Naive B cell (primary cell): ENCODE measurements around the gene PPIG. TPM values are rescaled to one million over a fixed set of nuclear protein-coding genes. Genes with fewer than 3 reads are reported as not detected.

Experiments
- ATAC-seq, 2 donors: fragments of 150-1000 bp; cut with Tn5 transposase; 2 replicates each; pipeline ENCODE4 v1.10.0; 2021; ENCODE audit warnings: low read depth in 2 of 2, mild to moderate bottlenecking in 2 of 2, moderate library complexity in 2 of 2
- DNase-seq: peaks from one replicate; pipeline ENCODE4 v3.0.0; 2022
- H3K27ac Mint-ChIP-seq, 6 donors: one replicate each; pipeline ENCODE4 v1.8.0; 2020 to 2022; ENCODE audit warnings: mild to moderate bottlenecking in 6 of 6, mixed read lengths in 6 of 6, moderate library complexity in 5 of 6, inconsistent platforms in 2 of 6
- H3K27me3 Mint-ChIP-seq, 3 donors: one replicate each; pipeline ENCODE4 v1.8.0; 2021 to 2022; ENCODE audit warnings: mixed read lengths in 3 of 3, mild to moderate bottlenecking in 1 of 3
- H3K36me3 Mint-ChIP-seq, 2 donors: one replicate each; pipeline ENCODE4 v1.8.0; 2020 to 2022; ENCODE audit warnings: mixed read lengths in 2 of 2, inconsistent platforms in 1 of 2, mild to moderate bottlenecking in 1 of 2
- H3K4me1 Mint-ChIP-seq, 3 donors: one replicate each; pipeline ENCODE4 v1.8.0; 2020 to 2022; ENCODE audit warnings: mixed read lengths in 3 of 3, inconsistent platforms in 1 of 3, mild to moderate bottlenecking in 1 of 3, moderate library complexity in 1 of 3
- H3K4me3 Mint-ChIP-seq, 8 donors: one replicate each; pipeline ENCODE4 v1.8.0; 2020 to 2022; ENCODE audit warnings: mild to moderate bottlenecking in 8 of 8, mixed read lengths in 8 of 8, moderate library complexity in 8 of 8, inconsistent platforms in 2 of 8
- H3K9me3 Mint-ChIP-seq, 7 donors: one replicate each; pipeline ENCODE4 v1.8.0; 2020 to 2022; ENCODE audit warnings: mixed read lengths in 7 of 7, mild to moderate bottlenecking in 5 of 7, inconsistent platforms in 2 of 7, moderate library complexity in 1 of 7
- polyA plus RNA-seq, 6 donors: library from polyadenylated mRNA; unstranded; fragments of 300-500 nt; fragmentation: Illumina TruSeq; gene quantifications; one replicate each; pipeline ENCODE4 v1.2.3, GENCODE V29; 2021; ENCODE audit warnings: low read depth in 6 of 6

The PPIG gene
- polyA plus RNA-seq, 6 donors from 2014 or later, result 43.4 to 107 (median 63.8) TPM

- peaks cover 3 to 11% (median 7%) of the 10 kb centered on the region in 3 donors for H3K27me3 Mint-ChIP-seq
- H3K9me3 Mint-ChIP-seq, result peaks cover 0 to 4% (median 0%) of the 10 kb centered on the region in 7 donors
- ATAC-seq (no peak), DNase-seq (no peak)
- H3K36me3 Mint-ChIP-seq, result no peaks in the 10 kb centered on the region
- no peak overlapping the region for H3K4me3 Mint-ChIP-seq
- peaks cover 15 to 18% (median 17%) of the 10 kb centered on the region in 3 donors for H3K4me1 Mint-ChIP-seq
- peak overlapping the region in 1 of 6 donors; percentile 76 for H3K27ac Mint-ChIP-seq
Measured at GRCh38 chr2:169656164-169656563, 72.0 kb downstream of the PPIG start.

DNA sequence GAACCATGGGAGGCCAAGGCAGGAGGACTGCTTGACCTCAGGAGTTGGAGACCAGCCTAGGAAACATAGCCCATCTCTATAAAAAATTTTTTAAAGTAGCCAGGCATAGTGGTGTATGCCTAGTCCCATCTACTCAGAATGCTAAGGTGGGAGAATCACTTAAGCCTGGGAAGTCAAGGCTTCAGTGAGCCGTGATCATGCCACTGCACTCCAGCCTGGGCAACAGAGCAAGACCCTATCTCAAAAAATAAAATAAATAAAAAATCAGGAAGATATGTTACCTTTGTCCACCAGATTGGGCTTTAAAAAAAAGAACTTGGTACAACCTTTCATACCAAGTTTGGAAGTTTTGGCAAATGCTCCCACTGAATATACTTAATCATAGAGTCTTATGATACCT, 74.7 kb downstream of the PPIG start:
- H3K4me1 Mint-ChIP-seq, result peaks cover 24 to 25% (median 24%) of the 10 kb centered on the region in 3 donors
- peak overlapping the region in 3 of 6 donors; percentile 37 to 55 (median 48) for H3K27ac Mint-ChIP-seq
- H3K4me3 Mint-ChIP-seq, result peak overlapping the region in 1 of 8 donors; percentile 32
- H3K27me3 Mint-ChIP-seq, result peaks cover 0 to under 1% (median 0%) of the 10 kb centered on the region in 3 donors
- ATAC-seq (no peak), DNase-seq (no peak)
- peaks cover 0 to 4% (median 0%) of the 10 kb centered on the region in 7 donors for H3K9me3 Mint-ChIP-seq
- H3K36me3 Mint-ChIP-seq, result no peaks in the 10 kb centered on the region

- ATAC-seq (peak; percentile 93 to 97), DNase-seq (peak; percentile 36)
- H3K36me3 Mint-ChIP-seq, result no peaks in the 10 kb centered on the region
- peaks cover 0 to 4% (median 0%) of the 10 kb centered on the region in 7 donors for H3K9me3 Mint-ChIP-seq
- peak overlapping the region in 4 of 8 donors; percentile 2 to 37 (median 33) for H3K4me3 Mint-ChIP-seq
- peaks cover 24 to 25% (median 24%) of the 10 kb centered on the region in 3 donors for H3K4me1 Mint-ChIP-seq
- peak overlapping the region; percentile 1 to 67 (median 42) for H3K27ac Mint-ChIP-seq
- no peaks in the 10 kb centered on the region for H3K27me3 Mint-ChIP-seq
Measured at GRCh38 chr2:169659320-169659719, 75.2 kb downstream of the PPIG start.

GRCh38 chr2:169661265-169661664, 77.1 kb downstream of the PPIG start:
- DNase-seq (no peak), ATAC-seq (no peak)
- Mint-ChIP-seq H3K4me3 (peak overlapping the region in 1 of 8 donors; percentile 19), H3K27me3 (no peaks in the 10 kb centered on the region), H3K27ac (peak overlapping the region in 1 of 6 donors; percentile 30), H3K36me3 (no peaks in the 10 kb centered on the region), H3K9me3 (peaks cover 0 to 4% (median 0%) of the 10 kb centered on the region in 7 donors), H3K4me1 (peaks cover 24 to 28% (median 28%) of the 10 kb centered on the region in 3 donors)

GRCh38 chr2:169662744-169663143, 78.6 kb downstream of the PPIG start:
- H3K4me1 Mint-ChIP-seq, result peaks cover 24 to 28% (median 28%) of the 10 kb centered on the region in 3 donors
- H3K4me3 Mint-ChIP-seq, result no peak overlapping the region
- ATAC-seq, result no peak
- DNase-seq, result no peak
- peaks cover 0 to 4% (median 0%) of the 10 kb centered on the region in 7 donors for H3K9me3 Mint-ChIP-seq
- H3K27me3 Mint-ChIP-seq, result no peaks in the 10 kb centered on the region
- no peaks in the 10 kb centered on the region for H3K36me3 Mint-ChIP-seq
- H3K27ac Mint-ChIP-seq, result peak overlapping the region in 1 of 6 donors; percentile 5

- ATAC-seq (no peak), DNase-seq (no peak)
- Mint-ChIP-seq H3K27me3 (no peaks in the 10 kb centered on the region), H3K9me3 (peaks cover 0 to 4% (median 0%) of the 10 kb centered on the region in 7 donors), H3K4me3 (no peak overlapping the region), H3K36me3 (no peaks in the 10 kb centered on the region), H3K4me1 (peaks cover 24 to 28% (median 28%) of the 10 kb centered on the region in 3 donors), H3K27ac (no peak overlapping the region)
Measured at GRCh38 chr2:169663247-169663646, 79.1 kb downstream of the PPIG start.

DNA sequence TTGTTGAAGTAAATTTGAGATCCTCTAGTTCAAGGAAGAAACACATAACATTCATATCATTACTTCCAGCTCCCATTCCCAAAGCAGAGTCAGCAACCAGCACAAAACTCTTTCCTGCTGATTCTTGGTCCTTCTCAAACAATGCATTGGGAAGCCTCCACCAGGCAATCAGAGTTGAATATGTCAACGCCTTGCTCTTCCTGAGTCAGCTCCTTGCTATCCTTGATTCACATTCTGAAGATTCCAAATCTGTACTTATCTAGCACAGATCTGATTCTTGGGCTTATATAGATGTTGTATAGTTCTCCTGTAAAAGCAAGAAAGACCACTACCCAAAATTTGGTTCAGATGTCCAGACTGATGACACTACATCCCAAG, 80.4 kb downstream of the PPIG start:
- peaks cover 14 to 22% (median 17%) of the 10 kb centered on the region in 3 donors for H3K4me1 Mint-ChIP-seq
- H3K36me3 Mint-ChIP-seq, result no peaks in the 10 kb centered on the region
- no peak for ATAC-seq
- peaks cover 0 to 3% (median 0%) of the 10 kb centered on the region in 7 donors for H3K9me3 Mint-ChIP-seq
- no peak overlapping the region for H3K4me3 Mint-ChIP-seq
- no peak for DNase-seq
- H3K27ac Mint-ChIP-seq, result peak overlapping the region in 2 of 6 donors; percentile 39 to 74
- H3K27me3 Mint-ChIP-seq, result peaks cover 0 to 7% (median 5%) of the 10 kb centered on the region in 3 donors

DNA sequence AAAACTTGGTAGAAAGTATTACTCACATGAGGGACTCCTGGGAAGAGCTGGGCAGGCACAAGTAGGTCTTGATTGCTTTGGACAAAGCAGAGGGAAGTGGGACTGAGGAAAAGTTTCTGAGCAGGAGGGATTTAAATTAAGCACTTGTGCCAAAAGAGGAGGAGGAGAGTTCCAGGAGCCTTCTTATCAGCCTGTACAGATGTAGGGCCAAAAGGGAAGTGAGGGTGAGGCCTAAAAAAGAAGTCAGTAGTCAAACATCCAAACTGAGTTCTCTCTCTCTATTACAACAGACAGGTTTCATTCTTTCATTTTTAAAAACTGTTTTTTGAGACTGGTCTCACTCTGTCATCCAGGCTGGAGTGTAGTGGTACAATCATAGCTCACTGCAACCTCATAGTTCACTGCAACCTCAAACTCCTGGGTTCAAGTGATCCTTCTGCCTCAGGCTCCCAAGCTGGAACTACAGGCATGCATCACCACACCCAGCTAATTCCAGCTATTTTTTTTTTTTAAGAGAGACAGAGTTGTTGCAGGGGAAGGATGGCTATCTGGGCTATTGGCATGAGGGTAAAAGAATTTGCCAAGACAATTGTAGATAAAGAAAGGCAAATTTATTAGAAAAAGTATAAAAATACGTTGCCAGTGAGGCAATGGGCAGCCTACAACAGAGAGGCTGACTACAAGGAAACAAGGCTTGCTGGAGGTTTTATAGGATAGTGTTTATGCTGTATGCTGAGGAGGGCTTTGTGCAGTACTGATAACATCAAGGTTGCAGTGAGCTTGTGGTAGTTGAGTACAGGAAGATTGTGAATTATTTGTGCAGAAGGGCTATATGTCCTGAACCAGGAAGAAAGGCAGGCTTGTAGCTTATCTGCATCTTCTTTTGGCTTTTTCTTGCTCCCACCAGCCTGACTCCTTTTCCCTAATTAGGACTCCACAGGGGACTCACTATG, 81.1 kb downstream of the PPIG start:
- Mint-ChIP-seq H3K27ac (peak overlapping the region in 3 of 6 donors; percentile 10 to 74 (median 39)), H3K36me3 (no peaks in the 10 kb centered on the region), H3K9me3 (peaks cover 0 to 3% (median 0%) of the 10 kb centered on the region in 7 donors), H3K4me1 (peaks cover 10 to 17% (median 12%) of the 10 kb centered on the region in 3 donors), H3K27me3 (peaks cover 0 to 9% (median 5%) of the 10 kb centered on the region in 3 donors), H3K4me3 (no peak overlapping the region)
- ATAC-seq, result no peak
- DNase-seq, result no peak

GRCh38 chr2:169667583-169667982, 83.4 kb downstream of the PPIG start:
- Mint-ChIP-seq H3K9me3 (peaks cover 0 to 1% (median 0%) of the 10 kb centered on the region in 7 donors), H3K27ac (no peak overlapping the region), H3K27me3 (peaks cover 0 to 14% (median 6%) of the 10 kb centered on the region in 3 donors), H3K4me3 (no peak overlapping the region), H3K4me1 (peaks cover 0 to 7% (median 5%) of the 10 kb centered on the region in 3 donors), H3K36me3 (no peaks in the 10 kb centered on the region)
- no peak for DNase-seq
- no peak for ATAC-seq

- H3K36me3 Mint-ChIP-seq, result no peaks in the 10 kb centered on the region
- no peak overlapping the region for H3K27ac Mint-ChIP-seq
- no peaks in the 10 kb centered on the region for H3K4me1 Mint-ChIP-seq
- no peak overlapping the region for H3K4me3 Mint-ChIP-seq
- DNase-seq (no peak), ATAC-seq (no peak)
- H3K27me3 Mint-ChIP-seq, result peaks cover 5 to 28% (median 14%) of the 10 kb centered on the region in 3 donors
- peaks cover 0 to 1% (median 0%) of the 10 kb centered on the region in 7 donors for H3K9me3 Mint-ChIP-seq
Measured at GRCh38 chr2:169670215-169670651, 86.1 kb downstream of the PPIG start.

DNA sequence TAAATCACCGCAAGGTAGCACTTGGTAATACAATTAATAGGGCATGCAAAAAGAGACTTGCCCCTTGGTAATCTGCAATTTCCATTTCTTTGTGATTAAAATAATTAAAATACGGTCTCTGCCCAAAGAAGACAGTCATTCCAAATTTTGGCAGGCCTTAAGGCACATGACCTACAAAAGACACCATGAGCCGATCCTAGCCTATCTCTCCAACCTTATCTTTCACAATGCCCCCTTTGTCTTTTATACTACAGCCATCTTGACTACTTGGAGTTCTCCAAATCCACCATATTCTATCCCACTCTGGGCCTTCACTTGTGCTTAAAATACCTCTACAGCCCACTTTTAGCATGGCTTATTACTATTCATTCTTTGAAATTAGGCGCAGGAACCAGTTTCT, 86.8 kb downstream of the PPIG start:
- H3K9me3 Mint-ChIP-seq, result peaks cover 0 to 1% (median 0%) of the 10 kb centered on the region in 7 donors
- ATAC-seq, result no peak
- no peak overlapping the region for H3K4me3 Mint-ChIP-seq
- H3K27ac Mint-ChIP-seq, result no peak overlapping the region
- H3K27me3 Mint-ChIP-seq, result peaks cover 5 to 28% (median 14%) of the 10 kb centered on the region in 3 donors
- H3K4me1 Mint-ChIP-seq, result no peaks in the 10 kb centered on the region
- DNase-seq, result no peak
- no peaks in the 10 kb centered on the region for H3K36me3 Mint-ChIP-seq

DNA sequence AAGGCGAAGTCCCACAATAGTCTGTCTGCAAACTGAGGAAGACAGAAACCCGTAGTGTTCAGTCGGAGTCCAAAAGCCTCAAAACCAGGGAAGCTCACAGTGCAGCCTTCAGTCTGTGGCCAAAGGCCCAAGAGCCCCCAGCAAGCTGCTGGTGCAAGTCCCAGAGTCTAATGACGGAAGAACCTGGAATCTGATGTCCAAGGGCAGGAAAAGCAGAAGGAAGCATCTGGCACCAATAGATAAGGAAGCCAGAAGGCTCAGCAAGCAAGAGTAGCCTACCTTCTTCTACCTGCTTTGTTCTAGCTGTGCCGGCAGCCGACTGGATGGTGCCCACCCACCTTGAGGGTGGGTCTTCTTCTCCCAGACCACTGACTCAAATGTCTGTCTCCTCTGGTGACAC, 88.3 kb downstream of the PPIG start:
- Mint-ChIP-seq H3K27ac (peak overlapping the region in 1 of 6 donors; percentile 83), H3K4me1 (no peaks in the 10 kb centered on the region), H3K27me3 (peaks cover 5 to 28% (median 14%) of the 10 kb centered on the region in 3 donors), H3K36me3 (no peaks in the 10 kb centered on the region), H3K4me3 (no peak overlapping the region), H3K9me3 (peaks cover 0 to 1% (median 0%) of the 10 kb centered on the region in 7 donors)
- no peak for DNase-seq
- ATAC-seq, result no peak

- H3K4me3 Mint-ChIP-seq, result no peak overlapping the region
- peaks cover 5 to 28% (median 14%) of the 10 kb centered on the region in 3 donors for H3K27me3 Mint-ChIP-seq
- DNase-seq (no peak), ATAC-seq (no peak)
- H3K27ac Mint-ChIP-seq, result no peak overlapping the region
- H3K4me1 Mint-ChIP-seq, result no peaks in the 10 kb centered on the region
- H3K9me3 Mint-ChIP-seq, result peaks cover 0 to 1% (median 0%) of the 10 kb centered on the region in 7 donors
- H3K36me3 Mint-ChIP-seq, result no peaks in the 10 kb centered on the region
Measured at GRCh38 chr2:169673106-169673505, 89.0 kb downstream of the PPIG start.
